ENCODE data around the gene PDGFRB. TPM values are rescaled to one million over a fixed set of nuclear protein-coding genes. Genes with fewer than 3 reads are reported as not detected.

PDGFRB gene
- total RNA-seq, 1 donor from 2014 or later, result 4.6 TPM

DNA sequence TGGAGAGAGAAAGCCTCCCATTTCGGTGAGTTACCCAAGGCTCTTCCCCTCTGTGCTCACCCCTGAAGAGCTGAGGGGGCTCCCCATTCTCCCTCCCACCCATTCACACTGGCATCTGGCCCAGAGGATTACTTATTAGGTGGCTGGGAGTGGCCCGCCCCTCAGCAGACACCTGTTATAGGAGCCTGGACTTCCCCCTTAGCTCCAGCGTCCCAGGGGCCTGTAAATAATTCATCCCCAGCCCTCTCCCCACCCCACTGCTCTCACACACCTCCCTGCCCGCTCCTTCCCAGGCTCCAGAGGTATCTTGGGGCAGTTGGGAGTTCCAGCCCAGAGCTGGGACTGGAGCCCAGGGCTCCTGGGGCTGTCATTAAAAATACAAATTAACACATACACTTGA, 22.6 kb upstream of the PDGFRB start:
- no peak for DNase-seq (ENCODE audit: low read depth)

DNA sequence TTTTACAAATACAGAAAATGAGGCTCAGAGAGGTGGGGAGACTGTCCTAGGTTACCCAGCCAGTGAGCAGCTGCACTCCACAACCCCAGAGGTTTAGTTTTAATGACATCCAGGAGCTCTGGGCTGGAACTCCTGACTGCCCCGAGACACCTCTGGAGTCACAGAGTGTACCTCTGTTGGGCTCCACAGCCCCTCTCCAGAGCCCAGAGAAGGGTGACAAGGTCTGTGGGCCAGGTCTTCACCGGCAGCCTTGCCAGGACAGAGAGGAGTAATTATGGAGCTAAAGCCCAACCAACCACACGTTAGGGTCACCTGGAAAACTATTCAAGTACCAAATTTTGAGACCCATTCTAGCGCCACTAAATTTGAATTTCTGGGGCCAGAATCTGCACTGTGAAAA, 22.1 kb upstream of the PDGFRB start:
- H3K4me3 ChIP-seq (ENCODE audit: low read depth, low read length), result no peak overlapping the region
- TF ChIP-seq, protein P1, sequence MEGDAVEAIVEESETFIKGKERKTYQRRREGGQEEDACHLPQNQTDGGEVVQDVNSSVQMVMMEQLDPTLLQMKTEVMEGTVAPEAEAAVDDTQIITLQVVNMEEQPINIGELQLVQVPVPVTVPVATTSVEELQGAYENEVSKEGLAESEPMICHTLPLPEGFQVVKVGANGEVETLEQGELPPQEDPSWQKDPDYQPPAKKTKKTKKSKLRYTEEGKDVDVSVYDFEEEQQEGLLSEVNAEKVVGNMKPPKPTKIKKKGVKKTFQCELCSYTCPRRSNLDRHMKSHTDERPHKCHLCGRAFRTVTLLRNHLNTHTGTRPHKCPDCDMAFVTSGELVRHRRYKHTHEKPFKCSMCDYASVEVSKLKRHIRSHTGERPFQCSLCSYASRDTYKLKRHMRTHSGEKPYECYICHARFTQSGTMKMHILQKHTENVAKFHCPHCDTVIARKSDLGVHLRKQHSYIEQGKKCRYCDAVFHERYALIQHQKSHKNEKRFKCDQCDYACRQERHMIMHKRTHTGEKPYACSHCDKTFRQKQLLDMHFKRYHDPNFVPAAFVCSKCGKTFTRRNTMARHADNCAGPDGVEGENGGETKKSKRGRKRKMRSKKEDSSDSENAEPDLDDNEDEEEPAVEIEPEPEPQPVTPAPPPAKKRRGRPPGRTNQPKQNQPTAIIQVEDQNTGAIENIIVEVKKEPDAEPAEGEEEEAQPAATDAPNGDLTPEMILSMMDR (conservative IDR thresholded peaks at IDR 0.05; ENCODE audit: low read depth, low read length), result no peak

More for the DNA sequence above, 22.6 kb upstream of the PDGFRB start:
- TF ChIP-seq, protein P1 (conservative IDR thresholded peaks at IDR 0.05; ENCODE audit: low read depth, low read length), result no peak
- no peak overlapping the region for H3K4me3 ChIP-seq (ENCODE audit: low read depth, low read length)

DNA sequence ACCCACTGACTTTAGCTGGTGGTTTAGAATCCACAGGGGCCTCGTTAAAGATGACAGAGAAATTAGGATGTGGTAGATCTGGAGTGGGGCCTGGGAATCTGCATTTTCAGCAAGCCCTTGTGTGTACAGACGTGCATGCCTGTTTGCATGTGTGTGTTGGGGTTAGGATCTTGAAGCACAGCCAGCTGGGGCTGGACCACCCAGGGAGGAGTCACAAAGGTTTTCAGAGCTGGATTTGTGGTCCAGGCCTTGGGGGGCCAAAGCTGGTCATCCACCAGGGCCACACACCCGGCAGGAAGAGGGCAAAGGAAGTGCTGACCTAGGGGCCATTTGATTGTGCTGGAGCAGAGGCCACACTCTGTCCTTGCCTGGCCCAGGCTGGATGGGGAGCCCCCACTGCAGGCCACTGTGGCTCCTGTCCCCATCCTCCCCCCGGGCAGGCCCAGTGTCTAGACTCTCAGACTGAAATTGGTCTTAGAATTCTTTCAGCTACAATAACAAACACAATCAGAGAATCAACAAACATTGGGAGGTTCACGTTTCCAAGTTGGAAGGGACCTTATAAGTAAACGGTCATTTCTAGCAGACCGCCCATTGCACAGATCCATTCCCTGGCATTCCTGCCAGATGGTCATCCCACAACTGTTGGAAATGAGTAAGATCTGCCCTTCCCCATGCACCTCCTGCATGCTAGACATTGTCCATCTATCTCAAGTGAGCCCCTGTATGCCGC, 21.3 kb upstream of the PDGFRB start:
- TF ChIP-seq, protein P1 (conservative IDR thresholded peaks at IDR 0.05; ENCODE audit: low read depth, low read length), result no peak
- DNase-seq (ENCODE audit: low read depth), result no peak
- no peak overlapping the region for H3K4me3 ChIP-seq (ENCODE audit: low read depth, low read length)

More for the DNA sequence above, 22.1 kb upstream of the PDGFRB start:
- no peak for DNase-seq (ENCODE audit: low read depth)

DNA sequence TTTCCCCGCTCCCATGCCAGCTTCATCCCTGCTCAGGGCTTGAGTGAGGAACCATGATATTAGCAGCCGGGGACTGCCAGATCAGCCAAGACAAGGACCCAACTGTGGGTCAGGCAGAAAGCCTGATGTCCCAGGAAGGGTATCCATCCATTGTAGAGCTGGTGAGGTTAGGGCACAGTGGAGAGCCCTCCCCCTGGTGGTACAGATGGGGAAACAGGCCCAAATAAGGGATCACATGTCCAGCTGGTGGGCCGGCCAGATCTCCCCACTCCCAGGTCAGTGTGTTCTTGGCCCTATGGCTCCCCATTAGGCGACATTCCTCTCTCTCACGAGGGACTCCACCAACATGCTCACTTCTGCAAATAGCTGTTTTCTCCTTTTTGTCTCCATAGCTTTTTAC, 19.9 kb upstream of the PDGFRB start:
- DNase-seq (ENCODE audit: low read depth), result no peak
- TF ChIP-seq, protein P1 (conservative IDR thresholded peaks at IDR 0.05; ENCODE audit: low read depth, low read length), result peak; percentile 65
- no peak overlapping the region for H3K4me3 ChIP-seq (ENCODE audit: low read depth, low read length)

DNA sequence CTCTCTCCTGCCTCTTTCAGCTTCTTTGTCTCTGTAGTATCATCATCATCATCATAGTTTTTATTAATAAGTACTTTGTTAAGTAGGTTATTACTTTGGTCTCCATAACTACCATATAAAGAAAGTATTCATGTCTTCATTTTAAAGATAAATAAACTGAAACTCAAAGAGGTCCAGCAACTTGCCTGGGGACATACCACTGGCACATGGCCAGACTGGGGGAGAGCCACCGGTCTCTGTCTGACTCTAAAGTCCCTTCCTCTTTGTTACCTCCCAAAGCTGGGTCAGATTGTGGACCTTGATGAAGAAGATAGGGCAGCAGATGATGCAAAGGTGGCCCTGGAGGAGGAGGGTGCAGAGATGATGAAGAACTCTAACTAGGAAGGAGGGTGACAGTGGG, 19.4 kb upstream of the PDGFRB start:
- no peak overlapping the region for H3K4me3 ChIP-seq (ENCODE audit: low read depth, low read length)
- no peak for DNase-seq (ENCODE audit: low read depth)
- TF ChIP-seq, protein P1 (conservative IDR thresholded peaks at IDR 0.05; ENCODE audit: low read depth, low read length), result no peak

DNA sequence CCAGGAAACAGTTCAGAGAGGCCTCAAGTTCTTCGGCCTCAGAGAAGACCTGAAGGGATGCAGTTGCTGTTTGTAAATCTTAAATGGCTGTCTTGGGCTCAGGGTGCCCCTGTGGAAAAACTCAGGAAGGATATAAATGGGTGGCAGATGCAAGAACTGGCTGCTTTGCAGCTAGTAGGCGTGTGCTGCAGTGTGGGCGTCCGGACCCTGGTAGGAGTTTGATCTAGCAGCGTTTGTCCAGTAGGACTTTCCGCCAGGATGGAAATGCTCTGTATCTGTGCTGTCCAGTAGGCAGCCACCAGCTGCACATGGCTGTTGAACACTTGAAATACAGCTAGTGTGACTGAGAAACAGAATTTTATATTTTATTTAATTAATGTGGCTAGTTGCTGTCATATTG, 18.6 kb upstream of the PDGFRB start:
- no peak for DNase-seq (ENCODE audit: low read depth)
- H3K4me3 ChIP-seq (ENCODE audit: low read depth, low read length), result no peak overlapping the region
- TF ChIP-seq, protein P1 (conservative IDR thresholded peaks at IDR 0.05; ENCODE audit: low read depth, low read length), result no peak

DNA sequence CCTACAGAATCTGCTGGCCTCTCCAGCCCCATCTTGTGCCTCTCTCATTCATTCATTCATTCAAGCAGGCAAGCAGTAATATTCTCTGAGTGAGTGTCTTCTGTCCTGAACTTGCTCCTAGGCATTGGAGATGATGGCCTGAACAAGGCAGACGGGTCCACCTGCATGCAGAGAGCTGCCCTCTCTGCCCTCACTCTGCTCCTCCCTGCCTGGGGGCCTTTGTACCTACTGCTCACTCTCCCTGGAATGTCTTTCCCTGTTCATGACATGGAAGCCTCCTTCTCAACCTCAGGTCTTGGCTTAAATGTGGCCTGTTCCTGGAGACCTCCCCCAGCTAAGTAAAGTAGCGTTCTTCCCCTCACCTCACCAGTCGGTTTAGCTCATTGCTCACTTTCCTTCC, 17.5 kb upstream of the PDGFRB start:
- DNase-seq (ENCODE audit: low read depth), result no peak
- H3K4me3 ChIP-seq (ENCODE audit: low read depth, low read length), result no peak overlapping the region
- TF ChIP-seq, protein P1 (conservative IDR thresholded peaks at IDR 0.05; ENCODE audit: low read depth, low read length), result no peak

Data from epithelial cell of proximal tubule (primary cell).